Measurements from ENCODE around the gene ZEB2.

ZEB2 gene

DNA sequence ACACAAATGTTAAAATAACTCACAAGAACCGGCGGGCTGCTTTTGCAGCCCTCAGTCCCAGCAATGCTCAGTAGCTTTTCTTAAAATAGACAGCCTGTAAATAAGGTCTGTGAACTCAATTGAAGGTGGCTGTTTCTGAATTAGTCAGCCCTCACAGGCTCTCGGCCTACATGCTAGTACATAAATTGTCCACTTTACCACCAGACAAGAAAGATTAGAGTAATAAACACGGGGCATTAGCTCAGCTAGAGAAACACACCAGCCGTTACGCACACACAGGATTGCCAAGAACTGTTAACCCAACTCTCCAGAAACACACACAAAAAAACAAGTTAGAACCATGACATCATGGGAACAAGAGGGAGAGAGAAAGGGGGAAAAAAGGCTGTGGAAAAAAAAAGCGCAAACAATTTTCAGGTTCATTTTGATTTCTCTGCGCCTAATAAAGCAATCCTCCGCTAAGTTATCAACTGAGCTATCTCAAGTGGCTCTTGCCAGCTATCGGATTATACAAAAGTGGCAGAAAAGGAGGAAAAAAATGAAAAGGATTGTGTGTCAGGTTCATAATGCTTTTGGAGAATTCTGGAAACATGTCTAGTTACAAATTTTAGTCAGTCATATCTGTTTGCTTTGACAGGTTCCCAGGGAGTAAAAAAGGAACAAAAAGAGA lies 89.1 kb downstream of the ZEB2 start:
- TF ChIP-seq, protein P1, sequence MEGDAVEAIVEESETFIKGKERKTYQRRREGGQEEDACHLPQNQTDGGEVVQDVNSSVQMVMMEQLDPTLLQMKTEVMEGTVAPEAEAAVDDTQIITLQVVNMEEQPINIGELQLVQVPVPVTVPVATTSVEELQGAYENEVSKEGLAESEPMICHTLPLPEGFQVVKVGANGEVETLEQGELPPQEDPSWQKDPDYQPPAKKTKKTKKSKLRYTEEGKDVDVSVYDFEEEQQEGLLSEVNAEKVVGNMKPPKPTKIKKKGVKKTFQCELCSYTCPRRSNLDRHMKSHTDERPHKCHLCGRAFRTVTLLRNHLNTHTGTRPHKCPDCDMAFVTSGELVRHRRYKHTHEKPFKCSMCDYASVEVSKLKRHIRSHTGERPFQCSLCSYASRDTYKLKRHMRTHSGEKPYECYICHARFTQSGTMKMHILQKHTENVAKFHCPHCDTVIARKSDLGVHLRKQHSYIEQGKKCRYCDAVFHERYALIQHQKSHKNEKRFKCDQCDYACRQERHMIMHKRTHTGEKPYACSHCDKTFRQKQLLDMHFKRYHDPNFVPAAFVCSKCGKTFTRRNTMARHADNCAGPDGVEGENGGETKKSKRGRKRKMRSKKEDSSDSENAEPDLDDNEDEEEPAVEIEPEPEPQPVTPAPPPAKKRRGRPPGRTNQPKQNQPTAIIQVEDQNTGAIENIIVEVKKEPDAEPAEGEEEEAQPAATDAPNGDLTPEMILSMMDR (IDR thresholded peaks at IDR 0.05; ENCODE audit: low read depth, low read length, missing control alignments): no peak
- DNase-seq: peak; percentile 64
- Histone ChIP-seq H3K4me3 (ENCODE audit: low read depth, low read length) (no peak overlapping the region), H3K27me3 (replicated peaks) (no peaks in the 10 kb centered on the region), H3K36me3 (replicated peaks) (peaks cover 8% of the 10 kb centered on the region), H3K27ac (peak overlapping the region; percentile 0)
- in situ Hi-C loops (cut with HindIII; ENCODE audit: low pct_ligation_motif_present, low sequenced_read_pairs): no loop called here

DNA sequence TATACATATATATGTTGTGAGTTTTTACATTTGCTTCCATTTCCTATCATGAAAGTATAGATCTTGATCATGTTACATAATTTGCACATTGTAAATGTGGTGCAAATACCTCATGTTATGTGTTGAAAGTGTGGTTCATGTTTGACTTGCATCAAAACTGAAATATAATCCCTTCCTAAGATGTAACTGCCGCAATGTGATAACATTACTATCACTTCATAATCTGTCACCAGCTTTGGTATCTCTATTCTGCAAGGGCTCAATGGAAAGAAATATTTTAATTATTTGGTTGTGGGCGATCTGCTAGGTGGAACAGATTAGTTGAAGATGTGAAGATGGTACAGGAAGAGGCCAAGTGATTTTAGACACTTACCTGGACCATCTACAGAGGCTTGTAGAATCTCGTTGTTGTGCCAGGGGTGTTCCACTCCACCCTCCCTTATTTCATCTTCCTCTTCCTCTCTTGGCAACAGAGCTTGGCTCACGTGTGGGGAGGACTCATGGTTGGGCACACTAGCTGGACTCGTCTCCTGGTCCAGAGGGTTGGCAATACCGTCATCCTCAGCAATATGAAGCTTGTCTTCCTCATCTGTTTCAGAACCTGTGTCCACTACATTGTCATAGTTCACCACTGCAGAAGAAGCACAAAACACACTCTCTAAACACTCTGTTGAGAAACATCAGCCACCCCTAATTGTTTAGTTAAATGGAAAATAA lies 90.4 kb downstream of the ZEB2 start:
- in situ Hi-C loops (cut with HindIII; ENCODE audit: low pct_ligation_motif_present, low sequenced_read_pairs): no loop called here
- TF ChIP-seq, protein P1 (IDR thresholded peaks at IDR 0.05; ENCODE audit: low read depth, low read length, missing control alignments): no peak

DNA sequence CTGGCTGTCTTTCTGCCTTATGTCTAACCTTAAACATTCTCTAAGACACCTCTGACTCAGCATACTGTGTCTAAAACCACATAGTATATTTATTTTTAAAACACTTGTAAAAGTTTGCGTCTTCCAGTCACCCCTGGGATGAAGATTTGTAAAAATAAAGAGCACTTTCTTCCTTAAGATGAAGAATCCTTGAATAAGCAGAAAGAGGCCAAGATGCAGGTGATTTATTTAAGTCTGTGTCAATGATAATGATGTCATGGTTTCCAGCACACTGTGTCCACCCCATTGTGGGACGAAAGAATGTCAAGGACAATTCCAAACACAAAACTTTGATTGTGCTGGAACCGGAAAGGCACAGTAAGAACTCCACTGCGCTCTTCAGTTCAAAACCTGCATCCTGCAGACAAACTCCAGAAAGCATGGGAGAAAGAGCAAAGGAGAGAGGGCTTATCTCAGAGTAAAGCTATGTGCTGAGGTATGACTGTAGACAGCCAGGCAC lies 92.9 kb downstream of the ZEB2 start:
- DNase-seq: peak; percentile 71
- H3K4me3 ChIP-seq (ENCODE audit: low read depth, low read length): no peak overlapping the region
- H3K36me3 ChIP-seq (replicated peaks): peaks cover 25% of the 10 kb centered on the region
- peak overlapping the region; percentile 50 for H3K27ac ChIP-seq
- TF ChIP-seq, protein P1 (IDR thresholded peaks at IDR 0.05; ENCODE audit: low read depth, low read length, missing control alignments): peak; percentile 7
- H3K27me3 ChIP-seq (replicated peaks): no peaks in the 10 kb centered on the region
- in situ Hi-C loops (cut with HindIII; ENCODE audit: low pct_ligation_motif_present, low sequenced_read_pairs): no loop called here

More for the DNA sequence above, 90.4 kb downstream of the ZEB2 start:
- Histone ChIP-seq H3K27ac (no peak overlapping the region), H3K27me3 (replicated peaks) (no peaks in the 10 kb centered on the region), H3K36me3 (replicated peaks) (peaks cover 11% of the 10 kb centered on the region), H3K4me3 (ENCODE audit: low read depth, low read length) (no peak overlapping the region)
- no peak for DNase-seq

DNA sequence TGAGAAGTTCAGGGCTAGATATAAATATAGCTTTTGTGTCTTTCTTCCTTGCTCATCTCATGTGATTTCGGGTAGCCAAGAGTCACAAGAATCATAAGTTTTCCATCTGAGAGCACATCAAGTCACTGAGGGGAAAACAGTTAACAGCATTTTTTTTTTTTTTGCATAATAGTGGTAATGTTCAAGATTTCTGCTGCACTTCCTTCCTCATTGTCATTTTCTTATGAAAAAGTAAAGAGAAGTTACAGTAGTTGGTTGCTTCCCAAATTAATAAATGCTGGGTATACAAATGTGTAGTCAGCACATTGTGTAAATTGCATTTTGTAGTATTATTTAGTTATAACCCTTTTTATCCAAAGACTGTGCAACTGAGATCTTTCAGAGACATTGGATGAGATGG lies 93.6 kb downstream of the ZEB2 start:
- H3K27ac ChIP-seq: peak overlapping the region; percentile 50
- no peaks in the 10 kb centered on the region for H3K27me3 ChIP-seq (replicated peaks)
- peaks cover 30% of the 10 kb centered on the region for H3K36me3 ChIP-seq (replicated peaks)
- TF ChIP-seq, protein P1 (IDR thresholded peaks at IDR 0.05; ENCODE audit: low read depth, low read length, missing control alignments): no peak
- DNase-seq: no peak
- in situ Hi-C loops (cut with HindIII; ENCODE audit: low pct_ligation_motif_present, low sequenced_read_pairs): no loop called here
- H3K4me3 ChIP-seq (ENCODE audit: low read depth, low read length): no peak overlapping the region

DNA sequence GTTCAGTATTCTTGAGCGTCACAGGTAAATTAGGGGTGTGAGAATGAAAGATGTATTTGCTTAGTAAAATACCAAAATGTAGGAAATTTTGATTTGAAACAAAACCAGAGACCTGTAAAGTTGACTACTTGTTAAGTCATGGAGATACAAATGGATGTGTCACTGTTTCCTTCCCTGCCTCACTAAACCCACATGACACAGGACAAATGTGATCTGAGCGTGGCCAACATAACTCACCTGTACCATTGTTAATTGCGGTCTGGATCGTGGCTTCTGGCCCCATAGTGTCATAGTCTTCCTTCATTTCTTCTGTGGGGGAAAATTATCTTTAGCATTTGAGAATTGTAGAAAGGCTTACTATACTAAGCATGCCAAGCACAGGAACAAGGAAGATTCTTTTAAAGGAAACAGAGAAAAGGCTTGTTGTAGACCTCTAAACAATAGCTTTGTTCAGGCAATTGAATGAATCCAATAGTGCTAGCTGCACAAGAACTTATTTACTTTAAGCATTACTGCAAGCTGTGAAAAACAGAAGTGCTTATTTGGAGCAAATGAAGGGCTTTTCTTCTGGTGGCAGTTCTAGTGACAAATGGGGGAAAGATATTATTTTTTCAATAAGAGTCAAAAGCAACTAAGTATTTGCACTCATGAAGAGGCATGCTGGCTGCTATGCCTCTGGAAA lies 95.2 kb downstream of the ZEB2 start:
- in situ Hi-C loops (cut with HindIII; ENCODE audit: low pct_ligation_motif_present, low sequenced_read_pairs): no loop called here
- Histone ChIP-seq H3K36me3 (replicated peaks) (peaks cover 44% of the 10 kb centered on the region), H3K4me3 (ENCODE audit: low read depth, low read length) (no peak overlapping the region), H3K27me3 (replicated peaks) (no peaks in the 10 kb centered on the region), H3K27ac (no peak overlapping the region)
- DNase-seq: no peak
- TF ChIP-seq, protein P1 (IDR thresholded peaks at IDR 0.05; ENCODE audit: low read depth, low read length, missing control alignments): no peak

Measured in brain microvascular endothelial cell (primary cell).